ENCODE results near the gene PAX1.

- TF ChIP-seq ZNF691 (CRISPR knock-in tag; IDR thresholded peaks at IDR 0.05; ENCODE audit: borderline replicate concordance, low read depth): no peak
- no peak for TF ChIP-seq ZNF816 (CRISPR knock-in tag; IDR thresholded peaks at IDR 0.05; ENCODE audit: borderline replicate concordance)
- TF ChIP-seq MYC (CRISPR knock-in tag; IDR thresholded peaks at IDR 0.05; ENCODE audit: borderline replicate concordance): no peak
- TF ChIP-seq HIVEP1 (CRISPR knock-in tag; IDR thresholded peaks at IDR 0.05): no peak
- no peak for TF ChIP-seq ZNF687 (CRISPR knock-in tag; IDR thresholded peaks at IDR 0.05)
- no peak for TF ChIP-seq BHLHE40 (IDR thresholded peaks at IDR 0.05; ENCODE audit: low read length)
Measured at GRCh38 chr20:21705575-21706260, at the start of gene PAX1.

Data from HepG2 (cell line).